GM12801 (cell line): ENCODE measurements around the gene NHS.

Experiments used
- TF ChIP-seq, protein P1 (sequence below): IDR thresholded peaks from one replicate; pipeline ENCODE4 v1.5.1; 2011; ENCODE audit warnings: control low read depth; ENCODE audit not compliant: insufficient read length; ENCODE audit errors: extremely low read depth

The NHS gene

DNA sequence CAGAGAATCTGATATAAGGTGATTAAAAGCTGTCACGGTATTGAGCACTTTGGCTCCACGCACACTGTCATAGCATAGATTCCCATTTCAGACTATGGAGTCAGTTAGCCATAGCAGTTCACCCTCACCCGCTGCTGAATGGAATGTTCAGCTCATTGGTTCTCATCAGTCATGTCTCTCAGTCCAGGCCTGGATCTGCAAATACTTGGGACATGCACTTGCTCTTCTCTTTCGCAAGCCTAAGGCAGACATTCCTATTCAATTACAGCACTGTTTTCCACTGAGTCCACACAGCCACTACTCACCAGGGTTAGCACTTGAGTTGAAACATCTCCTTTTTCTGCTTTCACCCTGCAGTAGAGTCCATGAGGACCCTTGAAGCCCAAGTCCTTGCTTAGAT is 331.7 kb downstream of the NHS start:
- TF ChIP-seq, protein P1, sequence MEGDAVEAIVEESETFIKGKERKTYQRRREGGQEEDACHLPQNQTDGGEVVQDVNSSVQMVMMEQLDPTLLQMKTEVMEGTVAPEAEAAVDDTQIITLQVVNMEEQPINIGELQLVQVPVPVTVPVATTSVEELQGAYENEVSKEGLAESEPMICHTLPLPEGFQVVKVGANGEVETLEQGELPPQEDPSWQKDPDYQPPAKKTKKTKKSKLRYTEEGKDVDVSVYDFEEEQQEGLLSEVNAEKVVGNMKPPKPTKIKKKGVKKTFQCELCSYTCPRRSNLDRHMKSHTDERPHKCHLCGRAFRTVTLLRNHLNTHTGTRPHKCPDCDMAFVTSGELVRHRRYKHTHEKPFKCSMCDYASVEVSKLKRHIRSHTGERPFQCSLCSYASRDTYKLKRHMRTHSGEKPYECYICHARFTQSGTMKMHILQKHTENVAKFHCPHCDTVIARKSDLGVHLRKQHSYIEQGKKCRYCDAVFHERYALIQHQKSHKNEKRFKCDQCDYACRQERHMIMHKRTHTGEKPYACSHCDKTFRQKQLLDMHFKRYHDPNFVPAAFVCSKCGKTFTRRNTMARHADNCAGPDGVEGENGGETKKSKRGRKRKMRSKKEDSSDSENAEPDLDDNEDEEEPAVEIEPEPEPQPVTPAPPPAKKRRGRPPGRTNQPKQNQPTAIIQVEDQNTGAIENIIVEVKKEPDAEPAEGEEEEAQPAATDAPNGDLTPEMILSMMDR, result no peak

DNA sequence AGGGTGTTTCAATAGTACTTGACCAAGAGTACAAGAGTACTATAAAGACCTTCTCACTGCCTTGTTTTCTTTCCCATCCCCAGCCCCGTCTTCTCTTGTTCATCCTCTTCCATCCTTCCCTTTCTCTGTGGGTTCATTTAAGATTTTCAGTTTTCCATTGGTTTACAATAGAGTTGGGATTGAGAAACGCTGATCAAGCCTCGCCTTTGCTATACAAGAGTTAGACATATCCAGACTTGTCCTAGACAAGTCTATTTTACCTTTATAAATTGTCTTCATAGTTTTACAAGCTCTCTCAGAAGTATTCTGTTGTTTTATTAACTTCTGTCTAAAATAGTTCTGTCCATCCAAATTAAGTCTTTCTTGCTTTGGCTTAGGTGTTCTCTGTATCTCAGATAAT is 332.7 kb downstream of the NHS start:
- TF ChIP-seq, protein P1, result no peak

GRCh38 chrX:17710871-17711301 is 335.9 kb downstream of the NHS start:
- TF ChIP-seq, protein P1, result no peak

GRCh38 chrX:17713288-17713687 is 338.3 kb downstream of the NHS start:
- TF ChIP-seq, protein P1, result no peak

DNA sequence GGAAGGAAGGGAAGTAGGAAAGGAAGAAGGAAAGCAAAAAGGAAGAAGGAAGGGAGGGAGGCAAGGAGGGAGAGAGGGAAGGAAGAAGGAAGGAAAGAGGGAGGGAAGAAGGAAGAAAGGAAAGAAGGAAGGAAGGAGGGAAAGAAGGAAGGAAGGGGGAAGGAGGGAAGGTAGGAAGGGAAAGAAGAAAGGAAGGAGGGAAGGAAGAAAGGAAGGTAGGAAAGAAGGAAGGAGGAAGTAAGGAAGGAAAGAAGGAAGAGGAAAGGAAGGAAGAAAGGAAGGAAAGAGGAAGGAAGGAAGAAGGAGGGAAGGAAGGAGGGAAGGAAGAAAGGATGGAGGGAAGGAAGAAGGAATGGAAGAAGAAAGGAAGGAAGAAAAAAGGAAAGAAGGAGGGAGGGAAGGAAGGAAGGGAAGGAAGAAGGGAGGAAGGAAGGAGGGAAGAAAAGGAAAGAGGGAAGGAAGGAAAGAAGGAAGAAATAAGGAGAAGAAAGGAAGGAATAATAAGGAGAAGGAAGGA is 343.7 kb downstream of the NHS start:
- TF ChIP-seq, protein P1, result no peak

GRCh38 chrX:17719711-17720110 is 344.7 kb downstream of the NHS start:
- TF ChIP-seq, protein P1, result no peak

DNA sequence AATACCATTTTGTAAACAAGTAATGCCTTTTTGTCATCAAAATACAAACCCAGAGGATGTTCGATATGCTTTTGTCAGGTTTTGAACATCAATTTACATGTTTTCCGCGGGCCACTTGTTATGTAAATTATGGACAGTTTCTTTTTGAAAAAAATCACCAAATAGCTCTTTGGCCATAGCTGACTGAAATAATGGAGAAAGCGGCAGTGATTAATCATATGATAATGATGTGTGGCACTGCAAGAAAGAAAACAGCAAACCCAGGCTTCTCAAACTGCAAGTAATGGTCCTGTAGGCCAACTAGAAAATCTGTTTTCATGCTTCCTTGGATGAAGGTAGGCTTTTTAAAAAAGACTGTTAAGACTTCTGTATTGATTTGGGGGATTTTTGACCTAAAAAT is 346.7 kb downstream of the NHS start:
- TF ChIP-seq, protein P1, result no peak
